Hindlimb muscle (tissue), 1 donor: ENCODE measurements around the gene CHERP. TPM values are rescaled to one million over a fixed set of nuclear protein-coding genes. Genes with fewer than 3 reads are reported as not detected.

Experiments
- DNase-seq: peaks from one replicate; pipeline ENCODE4 v3.0.0-alpha.2; 2013
- polyA plus RNA-seq: library from polyadenylated mRNA; unstranded; fragments of 120-200 nt; gene quantifications from one replicate; pipeline ENCODE4 v1.2.1, GENCODE V29; 2013; ENCODE audit not compliant: insufficient read length

The CHERP gene
- polyA plus RNA-seq, result 41.1 TPM

- DNase-seq, result peak; percentile 97
Measured at GRCh38 chr19:16542045-16542909, at the start of gene CHERP. TSS of gene CHERP (minus strand) at chr19:16542437. CDS start at chr19:16542378, 59 bp downstream.

DNA sequence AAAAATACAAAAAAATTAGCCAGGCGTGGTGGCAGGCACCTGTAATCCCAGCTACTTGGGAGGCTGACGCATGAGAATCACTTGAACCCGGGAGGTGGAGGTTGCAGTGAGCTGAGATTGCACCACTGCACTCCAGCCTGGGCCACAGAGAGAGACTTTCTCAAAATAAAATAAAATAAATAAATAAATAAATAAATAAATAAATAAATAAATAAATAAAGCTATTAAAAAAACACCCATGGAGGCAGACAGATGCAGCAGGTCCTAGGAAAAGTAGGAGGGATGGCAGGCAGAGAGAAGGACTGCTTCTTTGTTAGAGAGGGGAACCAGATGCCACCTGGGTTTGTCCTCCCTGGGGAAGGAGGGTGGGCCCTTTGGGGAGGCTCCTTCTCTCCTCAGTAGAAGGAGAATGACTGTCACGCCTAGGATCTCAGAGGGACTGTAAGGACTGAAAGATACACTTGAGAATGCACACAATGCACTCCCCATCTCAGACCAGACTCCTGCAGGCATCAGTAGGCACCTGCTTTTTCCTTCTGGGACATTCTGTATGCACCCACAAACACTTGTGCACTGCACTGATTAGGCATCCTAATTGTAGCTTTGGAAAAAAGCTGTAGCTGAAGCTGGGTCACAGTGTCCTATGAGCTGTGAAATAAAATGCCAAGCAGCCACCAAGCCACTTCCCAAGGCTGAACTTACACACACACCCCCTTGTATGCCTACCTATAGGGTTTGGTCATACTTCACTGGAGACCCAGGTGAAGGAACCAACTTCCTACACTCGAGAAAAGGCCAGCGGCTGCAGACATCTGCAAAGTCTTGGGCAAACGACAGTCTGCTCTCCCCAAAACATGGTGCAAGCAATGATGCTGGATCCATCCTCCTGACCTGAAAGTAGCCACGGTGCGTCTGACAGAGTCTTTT is 48.9 kb upstream of the CHERP start:
- DNase-seq, result no peak

DNA sequence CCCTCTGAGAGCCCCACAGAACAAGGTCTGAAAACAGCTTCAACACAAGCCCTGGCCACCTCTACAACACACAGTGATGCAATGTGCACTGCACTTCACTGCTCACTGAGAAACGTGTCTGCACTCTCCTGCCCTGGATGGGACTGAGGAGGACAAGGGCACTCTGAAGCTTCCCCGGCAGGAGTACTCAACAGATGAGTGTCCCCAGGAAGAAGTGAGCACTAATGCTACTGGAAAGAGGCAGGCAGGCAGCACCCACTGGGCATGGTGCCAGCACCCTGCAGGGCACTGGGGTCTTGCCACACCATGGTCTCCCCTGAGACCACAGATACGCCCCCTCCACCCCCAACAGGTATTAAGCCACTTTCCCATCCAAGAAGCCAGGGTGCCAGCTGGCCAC is 47.7 kb upstream of the CHERP start:
- DNase-seq, result no peak

DNA sequence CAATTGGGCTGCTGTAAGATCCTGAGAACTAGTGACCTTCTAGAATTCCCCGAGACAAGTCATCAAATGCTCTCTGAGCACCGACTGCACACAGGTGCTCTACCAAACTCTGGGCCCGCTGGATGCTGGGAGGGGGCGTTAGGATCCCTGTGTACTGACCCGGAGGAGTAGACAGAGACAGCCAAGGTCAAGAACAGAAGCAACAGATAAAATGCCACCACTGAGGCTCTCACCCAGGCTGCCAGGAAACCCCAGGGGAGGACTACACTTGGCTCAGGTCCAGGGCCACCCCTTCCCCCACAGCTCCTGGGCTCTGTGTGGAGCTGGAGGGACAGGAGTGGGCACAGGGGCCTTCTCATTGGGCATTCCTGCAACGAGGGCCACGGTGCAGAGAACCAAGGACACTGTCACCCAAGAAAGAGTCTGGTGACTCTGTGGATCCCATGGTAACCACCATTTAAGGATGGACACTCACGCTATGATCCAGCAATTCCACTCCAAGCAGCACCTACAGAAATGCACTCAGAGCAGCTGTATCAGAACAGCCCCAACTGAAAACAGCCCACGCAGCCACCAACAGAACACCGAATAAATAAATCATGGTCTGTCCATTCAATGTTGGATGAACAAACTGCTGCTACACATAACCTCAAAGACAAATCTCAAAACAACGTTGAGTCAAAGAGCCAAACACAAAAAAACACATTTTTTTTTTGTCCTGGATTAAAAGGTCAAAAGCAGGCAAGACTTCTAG is 46.8 kb upstream of the CHERP start:
- DNase-seq, result no peak

- no peak for DNase-seq
Measured at GRCh38 chr19:16587833-16588823, 45.9 kb upstream of the CHERP start.

DNA sequence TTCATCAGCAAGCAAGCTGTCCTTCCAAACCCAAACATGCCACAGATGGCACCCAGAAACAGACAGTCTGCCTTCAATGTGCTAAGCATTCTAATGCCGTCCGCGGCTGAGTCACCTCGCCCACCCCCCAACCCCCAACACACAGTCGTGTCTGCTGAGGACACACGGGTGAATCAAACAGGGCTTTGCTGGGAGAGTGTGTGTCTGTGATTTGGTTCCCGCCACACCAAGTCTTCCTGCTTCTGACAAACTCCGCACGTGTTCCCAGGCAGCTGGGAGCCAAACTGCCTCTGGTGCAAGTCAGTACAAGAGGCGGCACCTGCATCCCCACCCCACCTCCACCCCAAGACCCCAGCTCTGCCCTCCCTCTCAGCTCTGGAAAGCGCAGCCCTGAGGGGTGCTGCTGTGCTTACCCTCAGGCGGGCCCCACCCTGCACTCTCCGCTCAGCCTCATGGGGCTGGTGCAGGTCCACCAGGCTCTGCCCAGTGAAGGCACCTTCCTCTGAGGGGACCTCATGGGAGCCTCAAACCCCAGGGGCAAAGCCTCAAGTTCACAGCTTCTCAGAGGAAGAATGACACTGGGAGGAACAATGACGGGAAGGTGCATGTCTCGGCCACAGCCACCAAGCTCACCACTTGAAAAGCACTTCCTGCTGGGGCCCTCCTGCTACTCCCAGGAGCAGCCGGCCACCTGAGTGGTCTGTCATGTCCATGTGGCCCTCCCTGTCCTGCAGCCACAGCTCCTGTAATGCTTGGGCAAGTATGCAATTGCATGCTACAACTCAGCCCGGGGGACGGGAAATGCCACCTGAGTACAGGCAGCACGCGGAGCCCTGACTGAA is 45.0 kb upstream of the CHERP start:
- no peak for DNase-seq

DNA sequence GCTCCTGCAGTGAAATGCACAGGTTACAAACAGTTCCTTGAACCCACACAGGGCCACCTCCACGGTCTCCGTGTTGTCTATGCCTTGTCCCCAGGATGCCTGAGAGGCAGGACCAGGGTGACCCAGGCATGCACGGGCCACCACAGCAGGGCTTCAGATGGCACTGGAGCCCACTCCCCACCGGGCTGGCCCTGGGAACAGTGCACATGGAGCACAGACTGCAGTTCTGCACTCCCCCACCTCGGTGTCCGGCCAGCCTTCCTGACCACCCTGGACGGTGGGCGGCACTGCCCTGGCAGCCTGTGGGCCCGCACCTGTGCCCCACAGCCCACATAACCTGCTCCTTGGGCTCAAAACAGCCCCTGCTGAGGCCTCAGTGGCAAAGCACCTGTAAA is 44.2 kb upstream of the CHERP start:
- DNase-seq, result no peak

DNA sequence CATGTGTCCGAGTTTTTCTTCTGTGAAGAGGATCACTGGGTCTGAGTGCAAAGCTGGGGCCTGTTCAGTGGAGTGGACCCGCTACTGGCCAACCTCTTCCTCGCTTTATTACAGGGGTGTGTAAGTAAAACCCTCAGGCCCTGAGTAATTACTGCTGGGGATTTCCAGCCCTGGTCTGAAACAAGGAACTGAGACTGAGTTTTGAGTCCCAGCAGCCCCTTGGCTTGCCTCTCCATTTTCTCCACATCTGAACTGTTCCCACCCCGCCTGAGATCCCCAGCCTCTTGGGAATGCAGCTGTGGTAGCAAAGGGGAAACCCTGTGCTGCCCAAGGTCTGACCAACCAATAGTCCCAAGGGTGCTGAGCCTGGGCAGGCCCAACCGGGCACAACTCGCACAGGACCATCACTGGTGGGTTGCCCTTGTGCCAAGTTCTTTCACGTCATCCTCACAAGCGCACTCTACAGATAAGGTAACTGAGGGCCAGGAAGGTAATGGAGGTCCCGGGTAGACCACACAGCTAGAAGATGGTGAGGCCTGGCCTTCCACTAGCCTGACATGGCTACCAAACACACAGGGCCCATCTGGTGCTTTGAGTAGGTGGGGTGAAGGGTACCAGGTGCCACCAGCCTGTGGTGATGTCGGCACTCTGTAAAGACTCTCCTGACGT is 43.7 kb upstream of the CHERP start:
- no peak for DNase-seq

DNA sequence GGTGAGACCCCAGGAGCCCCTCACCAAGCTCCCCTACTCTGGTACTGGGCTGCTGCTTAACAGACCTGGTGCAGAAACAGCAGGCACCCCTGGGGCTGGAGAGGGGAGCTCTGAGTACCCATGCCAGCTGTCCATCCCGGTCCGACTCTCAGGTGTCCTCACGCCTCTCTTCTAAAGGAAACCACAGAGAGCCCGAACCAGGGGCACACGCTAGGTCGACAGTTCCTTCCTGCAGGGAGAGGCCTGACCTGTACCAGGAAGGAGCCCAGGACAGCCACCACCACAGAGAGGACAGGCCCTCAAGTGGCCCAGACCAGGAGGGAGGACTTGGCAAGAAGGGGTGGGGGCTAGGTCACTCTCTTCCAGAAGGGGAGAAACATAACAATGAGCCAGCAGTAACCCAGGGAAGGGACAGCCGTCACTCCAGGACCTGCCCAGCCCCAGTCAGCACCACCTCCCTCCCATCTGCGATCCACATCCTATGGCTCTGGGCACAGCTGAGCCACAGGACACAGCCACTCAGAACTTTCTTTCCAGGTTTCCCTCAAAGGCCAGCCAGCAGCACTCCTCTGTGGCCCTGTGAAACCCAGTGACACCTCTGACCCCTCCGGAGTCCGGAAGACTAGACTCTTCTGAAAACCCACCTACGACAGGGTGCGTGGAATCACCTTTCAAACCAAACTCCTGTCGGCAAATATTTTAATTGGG is 43.0 kb upstream of the CHERP start:
- DNase-seq, result no peak

GRCh38 chr19:16584248-16585093 is 42.2 kb upstream of the CHERP start:
- peak; percentile 81 for DNase-seq

DNA sequence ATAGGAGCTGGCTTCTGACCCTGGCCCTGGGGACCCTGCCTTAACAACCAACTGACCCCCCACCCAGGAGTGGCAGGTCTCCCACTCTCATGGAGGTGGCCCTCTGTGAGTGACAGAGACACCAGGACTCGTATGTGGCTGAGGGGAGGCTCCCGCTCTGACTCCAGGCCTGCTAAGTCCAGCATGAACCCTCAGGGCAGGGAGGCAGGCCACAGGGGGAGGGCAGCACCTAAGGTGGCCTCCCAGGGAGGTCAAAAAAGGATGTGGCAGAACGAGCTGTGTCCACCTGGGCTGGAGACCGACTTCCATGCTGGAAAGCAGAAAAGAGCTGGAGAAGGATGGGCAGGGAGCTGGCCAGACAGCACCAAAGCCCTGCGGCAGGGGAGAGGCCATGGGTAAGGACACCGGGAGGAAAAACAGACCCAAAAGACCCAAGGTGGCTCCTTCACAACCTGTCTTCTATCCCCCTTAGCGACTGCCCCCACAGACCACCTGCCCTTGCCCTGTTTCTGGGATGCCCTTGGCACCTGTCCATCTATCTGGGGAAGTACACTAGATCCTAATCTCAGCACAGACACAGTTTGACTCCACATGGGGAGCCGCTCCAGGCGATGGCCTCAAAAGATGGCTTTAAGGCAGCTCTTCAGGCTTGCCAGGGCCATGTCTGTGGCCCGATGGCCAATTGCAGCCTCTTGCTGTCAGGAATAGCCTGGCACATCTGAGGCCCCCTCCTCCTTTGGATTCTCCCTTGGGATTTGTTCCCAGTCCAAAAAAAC is 40.4 kb upstream of the CHERP start:
- no peak for DNase-seq

DNA sequence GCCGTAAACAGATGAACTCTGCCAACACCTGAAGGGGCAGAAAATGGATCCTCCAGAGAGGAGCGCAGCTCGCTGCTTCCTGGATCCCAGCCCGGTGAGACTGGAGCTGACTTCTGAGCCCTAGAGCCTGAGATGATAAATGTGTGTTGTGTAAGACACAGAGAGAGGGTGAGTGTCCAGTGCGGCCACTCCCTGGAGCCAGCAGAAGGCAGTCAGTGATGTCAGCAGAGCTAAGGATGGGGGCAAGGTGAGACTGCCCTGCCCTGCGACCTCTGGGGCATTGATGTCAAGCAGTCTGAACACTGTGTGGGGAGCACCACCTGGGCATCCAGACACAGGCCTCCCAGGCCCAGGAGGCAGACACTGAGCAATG is 39.7 kb upstream of the CHERP start:
- DNase-seq, result no peak

- DNase-seq, result no peak
Measured at GRCh38 chr19:16581145-16581970, 39.1 kb upstream of the CHERP start.

- no peak for DNase-seq
Measured at GRCh38 chr19:16579381-16579780, 37.1 kb upstream of the CHERP start.

GRCh38 chr19:16577531-16577985 is 35.3 kb upstream of the CHERP start:
- DNase-seq, result no peak
